22Rv1 (cell line): ENCODE results near the gene NIPBL.
"Not testable (repeated sequence)": the region's sequence is repeated elsewhere in the genome, so short reads cannot be mapped to it uniquely, and the experiment has no call there.

Experiments used
- CTCF ChIP-seq: fragments of 450-650 bp; IDR thresholded peaks from 2 replicates; pipeline ENCODE4 v1.5.1; 2017; ENCODE audit warnings: mild to moderate bottlenecking
- ZFX ChIP-seq: fragments of 450-650 bp; IDR thresholded peaks from 2 replicates; pipeline ENCODE4 v1.6.1; 2017; ENCODE audit warnings: antibody characterized with exemption, borderline replicate concordance

DNA sequence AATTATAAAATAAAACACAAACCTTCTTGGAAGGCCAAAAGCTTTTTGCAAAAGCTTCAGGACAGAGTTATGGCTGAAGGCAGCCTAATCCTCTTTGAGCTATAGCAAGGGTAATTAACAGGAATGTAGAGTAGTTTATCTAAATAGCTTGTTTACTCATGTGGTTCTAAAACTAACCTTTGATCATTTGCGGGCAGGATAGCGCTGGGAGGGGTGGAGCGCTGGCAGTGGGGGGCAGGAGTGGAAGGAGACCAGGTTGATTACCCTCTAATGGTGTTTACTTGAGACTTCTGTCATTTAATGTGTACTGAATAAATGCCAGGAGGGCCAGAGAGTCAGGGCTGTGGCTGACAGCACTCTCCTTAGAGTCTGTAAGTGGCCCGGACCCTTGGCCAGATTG, 217.2 kb downstream of the NIPBL start:
- not testable (repeated sequence) for TF ChIP-seq CTCF, ZFX
